Measurements from ENCODE around the gene TOR1AIP2. TPM values are rescaled to one million over a fixed set of nuclear protein-coding genes. Genes with fewer than 3 reads are reported as not detected.
A peak's percentile ranks its signal among the peaks of the same experiment; 100 is the strongest.

Gene TOR1AIP2
- total and polyA plus RNA-seq, 2 of the 13 experiments (the other 11 are each of a cell fraction or from before 2014, with no cell fraction given), result 35.2 to 65.8 TPM

- TF ChIP-seq SKIL (CRISPR knock-in tag; IDR thresholded peaks at IDR 0.05; ENCODE audit: borderline replicate concordance) (no peak), TCF7L2 (IDR thresholded peaks at IDR 0.05; ENCODE audit: low read depth, low read length) (no peak), LBX2 (CRISPR knock-in tag; IDR thresholded peaks at IDR 0.05; ENCODE audit: borderline replicate concordance) (no peak), ZNF207 (IDR thresholded peaks at IDR 0.05; ENCODE audit: borderline replicate concordance) (no peak), SMAD9 (CRISPR knock-in tag; IDR thresholded peaks at IDR 0.05) (no peak), ZSCAN22 (CRISPR knock-in tag; IDR thresholded peaks at IDR 0.05) (no peak), ZNF335 (CRISPR knock-in tag; IDR thresholded peaks at IDR 0.05) (no peak), NCOA5 (CRISPR knock-in tag; IDR thresholded peaks at IDR 0.05) (no peak), IKZF1 (IDR thresholded peaks at IDR 0.05) (no peak), LRRFIP1 (CRISPR knock-in tag; conservative IDR thresholded peaks at IDR 0.05) (no peak), FUBP1 (CRISPR knock-in tag; IDR thresholded peaks at IDR 0.05; ENCODE audit: borderline replicate concordance) (no peak), MAFK (conservative IDR thresholded peaks at IDR 0.05 in 1 of 2, IDR thresholded peaks at IDR 0.05 in 1 of 2; ENCODE audit: low read length in 2 of 2) (no peak), ZNF589 (CRISPR knock-in tag; conservative IDR thresholded peaks at IDR 0.05) (no peak), ZNF225 (CRISPR knock-in tag; IDR thresholded peaks at IDR 0.05) (no peak), ZNF550 (CRISPR knock-in tag; IDR thresholded peaks at IDR 0.05; ENCODE audit: borderline replicate concordance) (no peak), RBM22 (optimal IDR thresholded peaks at IDR 0.05; ENCODE audit: low read length) (no peak), ZBTB8A (CRISPR knock-in tag; IDR thresholded peaks at IDR 0.05; ENCODE audit: borderline replicate concordance, low read depth) (no peak), ATAD3A (CRISPR knock-in tag; IDR thresholded peaks at IDR 0.05) (no peak), SATB2 (CRISPR knock-in tag; IDR thresholded peaks at IDR 0.05) (no peak), ZNF343 (CRISPR knock-in tag; IDR thresholded peaks at IDR 0.05) (no peak), POGZ (CRISPR knock-in tag; IDR thresholded peaks at IDR 0.05) (peak; percentile 54), ZNF660 (CRISPR knock-in tag; IDR thresholded peaks at IDR 0.05; ENCODE audit: borderline replicate concordance, low read depth) (no peak), SRF (IDR thresholded peaks at IDR 0.05; ENCODE audit: low read depth, low read length) (no peak), ATF1 (CRISPR knock-in tag; IDR thresholded peaks at IDR 0.05) (peak; percentile 81), ZNF558 (CRISPR knock-in tag; IDR thresholded peaks at IDR 0.05; ENCODE audit: borderline replicate concordance) (no peak), ZNF12 (CRISPR knock-in tag; IDR thresholded peaks at IDR 0.05) (no peak)
These were observed at the start of gene TOR1AIP2 (continued) for GRCh38 chr1:179877586-179878265.

All from HepG2 (cell line).